Ishikawa (cell line): Measurements from ENCODE around the gene ASPSCR1.

ENCODE experiments used
- CEBPB ChIP-seq: IDR thresholded peaks from 2 replicates; pipeline ENCODE4 v1.6.1; 2012
- CREB1 ChIP-seq: IDR thresholded peaks from 2 replicates; pipeline ENCODE4 v1.6.1; 2012; ENCODE audit warnings: low read depth
- EGR1 ChIP-seq: IDR thresholded peaks from 2 replicates; pipeline ENCODE4 v1.6.1; 2012
- EP300 ChIP-seq: IDR thresholded peaks from 2 replicates; pipeline ENCODE4 v1.6.1; 2012; ENCODE audit warnings: borderline replicate concordance
- FOXM1 ChIP-seq: IDR thresholded peaks from 2 replicates; pipeline ENCODE4 v1.6.1; 2012; ENCODE audit warnings: low read depth, borderline replicate concordance
- MAX ChIP-seq: IDR thresholded peaks from 2 replicates; pipeline ENCODE4 v1.6.1; 2012
- NFIC ChIP-seq: IDR thresholded peaks from 2 replicates; pipeline ENCODE4 v1.6.1; 2012
- RAD21 ChIP-seq: IDR thresholded peaks from 2 replicates; pipeline ENCODE4 v1.6.1; 2012; ENCODE audit warnings: low read depth
- REST ChIP-seq: IDR thresholded peaks from 2 replicates; pipeline ENCODE4 v1.6.1; 2012; ENCODE audit warnings: low read depth, mild to moderate bottlenecking
- TAF1 ChIP-seq: IDR thresholded peaks from 2 replicates; pipeline ENCODE4 v1.6.1; 2012; ENCODE audit warnings: low read depth, mild to moderate bottlenecking
- TCF12 ChIP-seq: IDR thresholded peaks from 2 replicates; pipeline ENCODE4 v1.6.1; 2012; ENCODE audit warnings: low read depth
- TEAD4 ChIP-seq: IDR thresholded peaks from 2 replicates; pipeline ENCODE4 v1.6.1; 2012
- USF1 ChIP-seq: IDR thresholded peaks from 2 replicates; pipeline ENCODE4 v1.6.1; 2012
- YY1 ChIP-seq: IDR thresholded peaks from 2 replicates; pipeline ENCODE4 v1.6.1; 2012; ENCODE audit warnings: low read depth
- ZBTB7A ChIP-seq: IDR thresholded peaks from 2 replicates; pipeline ENCODE4 v1.6.1; 2012; ENCODE audit warnings: low read depth

The ASPSCR1 gene

GRCh38 chr17:82053556-82054263 is 76.3 kb downstream of the ASPSCR1 start:
- TF ChIP-seq ZBTB7A: no peak
- no peak for TF ChIP-seq TEAD4
- no peak for TF ChIP-seq TCF12
- no peak for TF ChIP-seq YY1
- TF ChIP-seq CREB1: no peak
- TF ChIP-seq MAX: no peak

GRCh38 chr17:82054351-82055022 is 77.1 kb downstream of the ASPSCR1 start:
- no peak for TF ChIP-seq FOXM1
- TF ChIP-seq TAF1: no peak
- TF ChIP-seq TCF12: no peak
- TF ChIP-seq EP300: no peak
- TF ChIP-seq RAD21: no peak
- no peak for TF ChIP-seq NFIC
- no peak for TF ChIP-seq CREB1
- no peak for TF ChIP-seq CEBPB
- no peak for TF ChIP-seq YY1
- no peak for TF ChIP-seq ZBTB7A
- TF ChIP-seq REST: no peak
- no peak for TF ChIP-seq MAX

GRCh38 chr17:82055023-82055964 is 77.9 kb downstream of the ASPSCR1 start:
- TF ChIP-seq NFIC (no peak), TAF1 (no peak), REST (no peak), TCF12 (no peak), CREB1 (no peak), FOXM1 (no peak), ZBTB7A (no peak), MAX (no peak), RAD21 (no peak), EGR1 (no peak), CEBPB (no peak), YY1 (no peak), TEAD4 (no peak), USF1 (no peak)

- TF ChIP-seq CEBPB (no peak), REST (no peak), TCF12 (no peak)
These were observed 78.7 kb downstream of the ASPSCR1 start for GRCh38 chr17:82055965-82056728.
